CD4-positive, alpha-beta memory T cell (primary cell): ENCODE results near the gene FAM186B. TPM values are rescaled to one million over a fixed set of nuclear protein-coding genes. Genes with fewer than 3 reads are reported as not detected.

Experiments used
- CTCF ChIA-PET: fragments of 350-600 bp; sonication (Branson Sonifier 250); formaldehyde crosslinking; loops from one replicate; lab custom pipeline; 2021; ENCODE audit warnings: inconsistent platforms; ENCODE audit not compliant: partially characterized antibody; lab: Charles Lee
- POLR2A ChIA-PET: fragments of 350-600 bp; sonication (Branson Sonifier 250); formaldehyde crosslinking; loops from one replicate; lab custom pipeline; 2021; ENCODE audit not compliant: partially characterized antibody; lab: Charles Lee
- DNase-seq, 5 donors: peaks; one replicate each; pipeline versions ENCODE4 v3.0.0 to v3.0.0-alpha.2; 2020 to 2022; ENCODE audit warnings: mixed read lengths in 1 of 5
- H3K27ac ChIP-seq: one replicate; pipeline ENCODE4 v1.7.0; 2013; ENCODE audit warnings: low read depth, low read length
- H3K27me3 ChIP-seq: 2 replicates; pipeline ENCODE4 v1.7.0; 2013; ENCODE audit warnings: mild to moderate bottlenecking, low read length, moderate library complexity; ENCODE audit not compliant: insufficient read depth
- H3K36me3 ChIP-seq: 2 replicates; pipeline ENCODE4 v1.7.0; 2013; ENCODE audit warnings: mild to moderate bottlenecking, low read length, moderate library complexity; ENCODE audit not compliant: insufficient read depth
- H3K4me1 ChIP-seq: 2 replicates; pipeline ENCODE4 v1.7.0; 2013; ENCODE audit warnings: mild to moderate bottlenecking, low read length, moderate library complexity; ENCODE audit not compliant: insufficient read depth
- H3K4me3 ChIP-seq, 2 donors: one replicate each; pipeline ENCODE4 v1.7.0; 2013; ENCODE audit warnings: low read length in 2 of 2, mild to moderate bottlenecking in 1 of 2
- H3K9me3 ChIP-seq, 2 donors: one replicate each; pipeline ENCODE4 v1.7.0; 2013; ENCODE audit warnings: low read length in 2 of 2, control low read depth in 1 of 2; ENCODE audit not compliant: control insufficient read depth in 1 of 2
- H3K27ac Mint-ChIP-seq, 7 donors: one replicate each; pipeline ENCODE4 v1.8.0; 2020 to 2021; ENCODE audit warnings: mixed read lengths in 7 of 7, mild to moderate bottlenecking in 6 of 7, inconsistent platforms in 3 of 7, moderate library complexity in 3 of 7
- H3K27me3 Mint-ChIP-seq, 2 donors: one replicate each; pipeline ENCODE4 v1.8.0; 2020 to 2021; ENCODE audit warnings: mixed read lengths in 2 of 2
- H3K36me3 Mint-ChIP-seq, 2 donors: one replicate each; pipeline ENCODE4 v1.8.0; 2020 to 2021; ENCODE audit warnings: mixed read lengths in 2 of 2, inconsistent platforms in 1 of 2, mild to moderate bottlenecking in 1 of 2
- H3K4me1 Mint-ChIP-seq, 4 donors: one replicate each; pipeline ENCODE4 v1.8.0; 2020 to 2021; ENCODE audit warnings: mixed read lengths in 4 of 4, mild to moderate bottlenecking in 1 of 4
- H3K4me3 Mint-ChIP-seq, 8 donors: one replicate each; pipeline ENCODE4 v1.8.0; 2020 to 2021; ENCODE audit warnings: mixed read lengths in 8 of 8, mild to moderate bottlenecking in 7 of 8, moderate library complexity in 6 of 8, inconsistent platforms in 3 of 8
- H3K9me3 Mint-ChIP-seq, 8 donors: one replicate each; pipeline ENCODE4 v1.8.0; 2020 to 2021; ENCODE audit warnings: mixed read lengths in 8 of 8, mild to moderate bottlenecking in 5 of 8, inconsistent platforms in 3 of 8, moderate library complexity in 1 of 8
- intact Hi-C: fragments of 100-400 bp; cut with micrococcal nuclease; formaldehyde crosslinking; loops from one replicate; pipeline ENCODE4 v1.15.1; 2023
- polyA plus RNA-seq, 2 donors: library from polyadenylated mRNA; unstranded; fragments of 300-500 nt; fragmentation: Illumina TruSeq; gene quantifications; one replicate each; pipeline ENCODE4 v1.2.3, GENCODE V29; 2021
- total RNA-seq, 2 experiments: library from RNA; stranded (reverse); gene quantifications; one replicate each; pipeline ENCODE4 v1.2.3, GENCODE V29; 2021

Gene FAM186B
- total and polyA plus RNA-seq, 4 experiments from 2014 or later = 0.12 to 0.22 (median 0.15) TPM; not detected in 1

GRCh38 chr12:49583366-49584094, 21.9 kb downstream of the FAM186B start:
- no peak for DNase-seq
- peaks cover 10 to 31% of the 10 kb centered on the region in 2 donors for H3K36me3 Mint-ChIP-seq
- intact Hi-C loops = no loop called here
- ChIA-PET POLR2A (interaction anchor here (0.9 kb wide), 1 partner anchor 39 kb away, joined by 5 read pairs; the partner anchor contains the start of gene PRPF40B), CTCF (interaction anchor here (2.1 to 7.0 kb wide), 3 partner anchors 32 to 225 kb away, joined by 5 to 64 read pairs (median 44); no protein-coding TSS in a partner anchor)
- no peaks in the 10 kb centered on the region for H3K9me3 Mint-ChIP-seq
- H3K4me3 Mint-ChIP-seq = no peak overlapping the region
- H3K9me3 ChIP-seq = no peaks in the 10 kb centered on the region
- no peak overlapping the region for H3K27ac ChIP-seq
- H3K27me3 Mint-ChIP-seq = no peaks in the 10 kb centered on the region
- H3K27me3 ChIP-seq = no peaks in the 10 kb centered on the region
- H3K27ac Mint-ChIP-seq = no peak overlapping the region
- H3K4me1 Mint-ChIP-seq = peaks cover 0 to 6% (median 4%) of the 10 kb centered on the region in 4 donors
- H3K4me1 ChIP-seq = no peaks in the 10 kb centered on the region
- no peaks in the 10 kb centered on the region for H3K36me3 ChIP-seq
- no peak overlapping the region for H3K4me3 ChIP-seq

- Mint-ChIP-seq H3K27me3 (no peaks in the 10 kb centered on the region), H3K27ac (peak overlapping the region in 1 of 7 donors; percentile 67), H3K9me3 (no peaks in the 10 kb centered on the region), H3K36me3 (peaks cover 11 to 31% of the 10 kb centered on the region in 2 donors), H3K4me1 (peaks cover 0 to 6% (median 4%) of the 10 kb centered on the region in 4 donors), H3K4me3 (no peak overlapping the region)
- Histone ChIP-seq H3K36me3 (no peaks in the 10 kb centered on the region), H3K9me3 (no peaks in the 10 kb centered on the region), H3K27me3 (no peaks in the 10 kb centered on the region), H3K4me3 (no peak overlapping the region), H3K4me1 (no peaks in the 10 kb centered on the region), H3K27ac (no peak overlapping the region)
- POLR2A ChIA-PET = no interaction called here
- intact Hi-C loops = no loop called here
- no peak for DNase-seq
- CTCF ChIA-PET = interaction anchor here (1.6 to 7.0 kb wide), 3 partner anchors 22 to 224 kb away, joined by 4 to 64 read pairs (median 44); no protein-coding TSS in a partner anchor
Measured at GRCh38 chr12:49582850-49583249, 22.6 kb downstream of the FAM186B start.

- H3K27me3 Mint-ChIP-seq = no peaks in the 10 kb centered on the region
- intact Hi-C loops = no loop called here
- no peaks in the 10 kb centered on the region for H3K9me3 Mint-ChIP-seq
- Histone ChIP-seq H3K27ac (no peak overlapping the region), H3K36me3 (no peaks in the 10 kb centered on the region), H3K27me3 (no peaks in the 10 kb centered on the region), H3K9me3 (no peaks in the 10 kb centered on the region), H3K4me3 (no peak overlapping the region), H3K4me1 (no peaks in the 10 kb centered on the region)
- H3K4me1 Mint-ChIP-seq = peaks cover 0 to 6% (median 4%) of the 10 kb centered on the region in 4 donors
- no peak for DNase-seq
- CTCF ChIA-PET = interaction anchor here (0.9 to 7.0 kb wide), 9 partner anchors 20 to 224 kb away, joined by 3 to 64 read pairs (median 5); partner anchors contain the start of gene PRPF40B
- H3K36me3 Mint-ChIP-seq = peaks cover 15 to 31% of the 10 kb centered on the region in 2 donors
- peak overlapping the region in 2 of 7 donors; percentile 40 to 67 for H3K27ac Mint-ChIP-seq
- POLR2A ChIA-PET = interaction anchor here (0.6 kb wide), 1 partner anchor 13 kb away, joined by 3 read pairs; no protein-coding TSS in a partner anchor
- H3K4me3 Mint-ChIP-seq = no peak overlapping the region
Measured at GRCh38 chr12:49582201-49582600, 23.2 kb downstream of the FAM186B start.

- peak in 4 of 5 donors; percentile 32 to 57 (median 48) for DNase-seq
- Mint-ChIP-seq H3K4me1 (peaks cover 0 to 7% (median 5%) of the 10 kb centered on the region in 4 donors), H3K27ac (peak overlapping the region in 3 of 7 donors; percentile 3 to 61 (median 4)), H3K27me3 (no peaks in the 10 kb centered on the region), H3K9me3 (no peaks in the 10 kb centered on the region), H3K4me3 (no peak overlapping the region), H3K36me3 (peaks cover 16 to 24% of the 10 kb centered on the region in 2 donors)
- H3K27ac ChIP-seq = no peak overlapping the region
- no peaks in the 10 kb centered on the region for H3K27me3 ChIP-seq
- no peaks in the 10 kb centered on the region for H3K9me3 ChIP-seq
- CTCF ChIA-PET = interaction anchor here (0.6 to 7.0 kb wide), 17 partner anchors 10 to 1757 kb away, joined by 3 to 64 read pairs (median 5); partner anchors contain the start of gene PRPF40B
- intact Hi-C loops = loop anchor here (1.0 kb wide), 2 partner anchors 28 to 223 kb away; no protein-coding TSS in a partner anchor
- POLR2A ChIA-PET = interaction anchor here (1.0 kb wide), 2 partner anchors 41 to 223 kb away, joined by 3 read pairs; no protein-coding TSS in a partner anchor
- no peaks in the 10 kb centered on the region for H3K36me3 ChIP-seq
- no peak overlapping the region for H3K4me3 ChIP-seq
- H3K4me1 ChIP-seq = no peaks in the 10 kb centered on the region
Measured at GRCh38 chr12:49580572-49581535, 24.6 kb downstream of the FAM186B start.

- Histone ChIP-seq H3K4me3 (no peak overlapping the region), H3K27me3 (no peaks in the 10 kb centered on the region), H3K4me1 (no peaks in the 10 kb centered on the region), H3K36me3 (no peaks in the 10 kb centered on the region), H3K9me3 (no peaks in the 10 kb centered on the region), H3K27ac (no peak overlapping the region)
- no peak for DNase-seq
- CTCF ChIA-PET = interaction anchor here (1.0 to 7.0 kb wide), 5 partner anchors 8 to 220 kb away, joined by 3 to 64 read pairs (median 6); no protein-coding TSS in a partner anchor
- intact Hi-C loops = no loop called here
- H3K4me3 Mint-ChIP-seq = no peak overlapping the region
- H3K36me3 Mint-ChIP-seq = peaks cover 17 to 22% of the 10 kb centered on the region in 2 donors
- H3K4me1 Mint-ChIP-seq = peaks cover 0 to 7% (median 5%) of the 10 kb centered on the region in 4 donors
- POLR2A ChIA-PET = interaction anchor here (1.5 kb wide), 1 partner anchor 11 kb away, joined by 3 read pairs; the partner anchor contains the start of gene MCRS1
- no peaks in the 10 kb centered on the region for H3K27me3 Mint-ChIP-seq
- H3K9me3 Mint-ChIP-seq = no peaks in the 10 kb centered on the region
- H3K27ac Mint-ChIP-seq = no peak overlapping the region
Measured at GRCh38 chr12:49578471-49579112, 26.8 kb downstream of the FAM186B start.

- intact Hi-C loops = no loop called here
- DNase-seq = no peak
- no peaks in the 10 kb centered on the region for H3K27me3 ChIP-seq
- no peak overlapping the region for H3K27ac Mint-ChIP-seq
- no peaks in the 10 kb centered on the region for H3K4me1 ChIP-seq
- CTCF ChIA-PET = interaction anchor here (0.9 to 7.0 kb wide), 4 partner anchors 11 to 220 kb away, joined by 3 to 64 read pairs (median 6); no protein-coding TSS in a partner anchor
- POLR2A ChIA-PET = interaction anchor here (1.5 kb wide), 1 partner anchor 10 kb away, joined by 3 read pairs; the partner anchor contains the start of gene MCRS1
- no peaks in the 10 kb centered on the region for H3K36me3 ChIP-seq
- H3K36me3 Mint-ChIP-seq = peaks cover 14 to 21% of the 10 kb centered on the region in 2 donors
- no peak overlapping the region for H3K4me3 Mint-ChIP-seq
- peaks cover 0 to 7% (median 5%) of the 10 kb centered on the region in 4 donors for H3K4me1 Mint-ChIP-seq
- H3K9me3 Mint-ChIP-seq = no peaks in the 10 kb centered on the region
- no peak overlapping the region for H3K4me3 ChIP-seq
- H3K27me3 Mint-ChIP-seq = no peaks in the 10 kb centered on the region
- no peaks in the 10 kb centered on the region for H3K9me3 ChIP-seq
- no peak overlapping the region for H3K27ac ChIP-seq
Measured at GRCh38 chr12:49577589-49578315, 27.7 kb downstream of the FAM186B start.
